ENCODE results near the gene COPZ2.

GRCh38 chr17:48059125-48059668 is 21.6 kb upstream of the COPZ2 start:
- TF ChIP-seq POLR2A (IDR thresholded peaks at IDR 0.05; ENCODE audit: low read length) (no peak), GATA1 (IDR thresholded peaks at IDR 0.05; ENCODE audit: low read depth, low read length) (no peak)

Measured in erythroblast (primary cell).